ENCODE measurements around the gene FGGY. TPM values are rescaled to one million over a fixed set of nuclear protein-coding genes. Genes with fewer than 3 reads are reported as not detected.

Gene FGGY
- total RNA-seq, 1 donor = 24.6 TPM

GRCh38 chr1:59539961-59540681 is 243.2 kb downstream of the FGGY start:
- no peak for DNase-seq (ENCODE audit: insufficient read length, low spot score, missing footprints)
- H3K79me2 ChIP-seq (ENCODE audit: insufficient read depth, low read length) = no peaks in the 10 kb centered on the region
- TF ChIP-seq CTCF (IDR thresholded peaks at IDR 0.05; ENCODE audit: extremely low read depth, low read depth, low read length) = no peak

GRCh38 chr1:59541161-59541560 is 244.3 kb downstream of the FGGY start:
- Histone ChIP-seq H3K4me2 (ENCODE audit: insufficient read depth, low read length) (no peak overlapping the region), H3K4me3 (ENCODE audit: insufficient read depth, low read length) (no peak overlapping the region), H3K9me3 (ENCODE audit: low read depth, low read length) (no peaks in the 10 kb centered on the region), H3K27ac (ENCODE audit: low read depth, low read length) (no peak overlapping the region), H3K79me2 (ENCODE audit: insufficient read depth, low read length) (no peaks in the 10 kb centered on the region), H3K4me1 (ENCODE audit: insufficient read depth, low read length) (no peaks in the 10 kb centered on the region), H3K36me3 (ENCODE audit: insufficient read depth, low read length) (no peaks in the 10 kb centered on the region), H3K27me3 (ENCODE audit: insufficient read depth, low read length) (no peaks in the 10 kb centered on the region), H4K20me1 (ENCODE audit: insufficient read depth, low read length) (no peaks in the 10 kb centered on the region), H2AFZ (ENCODE audit: low read length) (no peak overlapping the region)
- no peak for TF ChIP-seq CTCF (IDR thresholded peaks at IDR 0.05; ENCODE audit: extremely low read depth, low read depth, low read length)
- no peak for DNase-seq (ENCODE audit: insufficient read length, low spot score, missing footprints)

More at GRCh38 chr1:59539961-59540681, 243.2 kb downstream of the FGGY start:
- H4K20me1 ChIP-seq (ENCODE audit: insufficient read depth, low read length) = no peaks in the 10 kb centered on the region
- H3K4me2 ChIP-seq (ENCODE audit: insufficient read depth, low read length) = no peak overlapping the region
- no peaks in the 10 kb centered on the region for H3K4me1 ChIP-seq (ENCODE audit: insufficient read depth, low read length)
- H2AFZ ChIP-seq (ENCODE audit: low read length) = no peak overlapping the region
- H3K9me3 ChIP-seq (ENCODE audit: low read depth, low read length) = no peaks in the 10 kb centered on the region
- no peaks in the 10 kb centered on the region for H3K36me3 ChIP-seq (ENCODE audit: insufficient read depth, low read length)
- no peak overlapping the region for H3K27ac ChIP-seq (ENCODE audit: low read depth, low read length)
- H3K27me3 ChIP-seq (ENCODE audit: insufficient read depth, low read length) = no peaks in the 10 kb centered on the region
- no peak overlapping the region for H3K4me3 ChIP-seq (ENCODE audit: insufficient read depth, low read length)

GRCh38 chr1:59541891-59542290 is 245.0 kb downstream of the FGGY start:
- DNase-seq (ENCODE audit: insufficient read length, low spot score, missing footprints) = no peak
- TF ChIP-seq CTCF (IDR thresholded peaks at IDR 0.05; ENCODE audit: extremely low read depth, low read depth, low read length) = no peak
- H2AFZ ChIP-seq (ENCODE audit: low read length) = no peak overlapping the region

GRCh38 chr1:59543211-59543668 is 246.3 kb downstream of the FGGY start:
- H3K36me3 ChIP-seq (ENCODE audit: insufficient read depth, low read length) = no peaks in the 10 kb centered on the region
- no peak for DNase-seq (ENCODE audit: insufficient read length, low spot score, missing footprints)
- H3K4me3 ChIP-seq (ENCODE audit: insufficient read depth, low read length) = no peak overlapping the region
- no peak overlapping the region for H3K4me2 ChIP-seq (ENCODE audit: insufficient read depth, low read length)
- H2AFZ ChIP-seq (ENCODE audit: low read length) = no peak overlapping the region
- H3K27ac ChIP-seq (ENCODE audit: low read depth, low read length) = no peak overlapping the region
- no peaks in the 10 kb centered on the region for H3K27me3 ChIP-seq (ENCODE audit: insufficient read depth, low read length)
- no peaks in the 10 kb centered on the region for H3K9me3 ChIP-seq (ENCODE audit: low read depth, low read length)
- no peak for TF ChIP-seq CTCF (IDR thresholded peaks at IDR 0.05; ENCODE audit: extremely low read depth, low read depth, low read length)
- H3K4me1 ChIP-seq (ENCODE audit: insufficient read depth, low read length) = no peaks in the 10 kb centered on the region
- no peaks in the 10 kb centered on the region for H3K79me2 ChIP-seq (ENCODE audit: insufficient read depth, low read length)
- H4K20me1 ChIP-seq (ENCODE audit: insufficient read depth, low read length) = no peaks in the 10 kb centered on the region

More at GRCh38 chr1:59541891-59542290, 245.0 kb downstream of the FGGY start:
- no peaks in the 10 kb centered on the region for H3K79me2 ChIP-seq (ENCODE audit: insufficient read depth, low read length)
- no peaks in the 10 kb centered on the region for H3K27me3 ChIP-seq (ENCODE audit: insufficient read depth, low read length)
- no peaks in the 10 kb centered on the region for H3K4me1 ChIP-seq (ENCODE audit: insufficient read depth, low read length)
- H3K4me3 ChIP-seq (ENCODE audit: insufficient read depth, low read length) = no peak overlapping the region
- H3K9me3 ChIP-seq (ENCODE audit: low read depth, low read length) = no peaks in the 10 kb centered on the region
- no peaks in the 10 kb centered on the region for H4K20me1 ChIP-seq (ENCODE audit: insufficient read depth, low read length)
- no peak overlapping the region for H3K4me2 ChIP-seq (ENCODE audit: insufficient read depth, low read length)
- H3K36me3 ChIP-seq (ENCODE audit: insufficient read depth, low read length) = no peaks in the 10 kb centered on the region
- H3K27ac ChIP-seq (ENCODE audit: low read depth, low read length) = no peak overlapping the region

Data from osteoblast (primary cell).